ENCODE results near the gene AHI1.

AHI1 gene

DNA sequence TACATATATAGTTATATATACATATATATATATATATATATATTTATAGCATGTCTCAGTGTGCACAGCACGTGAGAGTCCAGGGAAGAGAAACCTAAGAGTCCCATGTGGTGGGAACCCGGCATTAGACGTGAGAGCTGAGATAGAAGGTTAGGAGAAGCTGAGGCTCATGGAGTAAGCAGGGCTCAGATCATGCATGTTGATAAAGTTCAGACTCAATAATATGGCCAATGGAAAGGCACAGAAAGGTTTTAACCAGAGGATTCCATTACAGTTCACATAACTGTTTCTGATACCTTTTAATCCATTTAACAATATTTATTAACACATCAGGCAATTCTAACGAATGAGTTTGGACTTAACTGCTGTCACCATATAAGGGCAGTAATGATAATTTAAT, 173.0 kb downstream of the AHI1 start:
- Histone ChIP-seq H3K9me3 (ENCODE audit: control insufficient read depth, insufficient read depth, low read depth, low read length) (no peaks in the 10 kb centered on the region), H3K36me3 (ENCODE audit: control insufficient read depth in 2 of 2, insufficient read depth in 1 of 2, low read length in 2 of 2) (no peaks in the 10 kb centered on the region), H3K27ac (ENCODE audit: extremely low read depth, low read depth, low read length) (no peak overlapping the region), H3K4me1 (ENCODE audit: control insufficient read depth, insufficient read depth, low read length) (no peaks in the 10 kb centered on the region), H3K4me3 (ENCODE audit: low read depth, low read length) (no peak overlapping the region)
- POLR2A ChIA-PET = no interaction called here
- CTCF ChIA-PET = no interaction called here
- TF ChIP-seq ZNF433 (tag by site-specific recombination; IDR thresholded peaks at IDR 0.05; ENCODE audit: low read depth) (no peak), ZNF341 (tag by site-specific recombination; IDR thresholded peaks at IDR 0.05; ENCODE audit: low read depth) (no peak), ZNF132 (tag by site-specific recombination; IDR thresholded peaks at IDR 0.05; ENCODE audit: borderline replicate concordance) (no peak), ZNF548 (tag by site-specific recombination; IDR thresholded peaks at IDR 0.05) (no peak), ZNF426 (tag by site-specific recombination; IDR thresholded peaks at IDR 0.05) (no peak), KLF16 (tag by site-specific recombination; IDR thresholded peaks at IDR 0.05) (no peak), ZNF394 (tag by site-specific recombination; IDR thresholded peaks at IDR 0.05; ENCODE audit: borderline replicate concordance) (no peak)

DNA sequence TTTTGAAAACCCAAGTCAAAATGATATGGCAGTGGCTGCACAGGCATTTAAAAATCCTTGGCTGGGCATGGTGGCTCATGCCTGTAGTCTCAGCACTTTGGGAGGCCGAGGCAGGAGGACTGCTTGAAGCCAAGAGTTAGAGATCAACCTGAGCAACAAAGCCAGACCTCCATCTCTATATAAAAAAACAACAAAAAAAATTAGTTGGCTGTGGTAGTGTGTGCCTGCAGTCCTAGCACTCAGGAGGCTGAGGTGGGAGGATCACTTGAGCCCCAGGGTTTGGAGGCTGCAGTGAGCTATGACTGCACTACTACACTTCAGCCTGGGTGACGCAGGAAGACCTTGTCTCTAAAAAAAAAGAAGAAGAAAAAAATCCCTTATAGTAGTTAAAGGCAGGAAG, 173.6 kb downstream of the AHI1 start:
- ChIA-PET POLR2A (no interaction called here), CTCF (no interaction called here)
- Histone ChIP-seq H3K9me3 (ENCODE audit: control insufficient read depth, insufficient read depth, low read depth, low read length) (no peaks in the 10 kb centered on the region), H3K27ac (ENCODE audit: extremely low read depth, low read depth, low read length) (no peak overlapping the region), H3K4me1 (ENCODE audit: control insufficient read depth, insufficient read depth, low read length) (no peaks in the 10 kb centered on the region), H3K4me3 (ENCODE audit: low read depth, low read length) (no peak overlapping the region), H3K36me3 (ENCODE audit: control insufficient read depth in 2 of 2, insufficient read depth in 1 of 2, low read length in 2 of 2) (no peaks in the 10 kb centered on the region)
- TF ChIP-seq, protein P1, sequence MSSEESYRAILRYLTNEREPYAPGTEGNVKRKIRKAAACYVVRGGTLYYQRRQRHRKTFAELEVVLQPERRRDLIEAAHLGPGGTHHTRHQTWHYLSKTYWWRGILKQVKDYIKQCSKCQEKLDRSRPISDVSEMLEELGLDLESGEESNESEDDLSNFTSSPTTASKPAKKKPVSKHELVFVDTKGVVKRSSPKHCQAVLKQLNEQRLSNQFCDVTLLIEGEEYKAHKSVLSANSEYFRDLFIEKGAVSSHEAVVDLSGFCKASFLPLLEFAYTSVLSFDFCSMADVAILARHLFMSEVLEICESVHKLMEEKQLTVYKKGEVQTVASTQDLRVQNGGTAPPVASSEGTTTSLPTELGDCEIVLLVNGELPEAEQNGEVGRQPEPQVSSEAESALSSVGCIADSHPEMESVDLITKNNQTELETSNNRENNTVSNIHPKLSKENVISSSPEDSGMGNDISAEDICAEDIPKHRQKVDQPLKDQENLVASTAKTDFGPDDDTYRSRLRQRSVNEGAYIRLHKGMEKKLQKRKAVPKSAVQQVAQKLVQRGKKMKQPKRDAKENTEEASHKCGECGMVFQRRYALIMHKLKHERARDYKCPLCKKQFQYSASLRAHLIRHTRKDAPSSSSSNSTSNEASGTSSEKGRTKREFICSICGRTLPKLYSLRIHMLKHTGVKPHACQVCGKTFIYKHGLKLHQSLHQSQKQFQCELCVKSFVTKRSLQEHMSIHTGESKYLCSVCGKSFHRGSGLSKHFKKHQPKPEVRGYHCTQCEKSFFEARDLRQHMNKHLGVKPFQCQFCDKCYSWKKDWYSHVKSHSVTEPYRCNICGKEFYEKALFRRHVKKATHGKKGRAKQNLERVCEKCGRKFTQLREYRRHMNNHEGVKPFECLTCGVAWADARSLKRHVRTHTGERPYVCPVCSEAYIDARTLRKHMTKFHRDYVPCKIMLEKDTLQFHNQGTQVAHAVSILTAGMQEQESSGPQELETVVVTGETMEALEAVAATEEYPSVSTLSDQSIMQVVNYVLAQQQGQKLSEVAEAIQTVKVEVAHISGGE (tag by site-specific recombination; conservative IDR thresholded peaks at IDR 0.05; ENCODE audit: low read depth) = no peak
- TF ChIP-seq ZNF747 (tag by site-specific recombination; IDR thresholded peaks at IDR 0.05) (no peak), ZNF10 (tag by site-specific recombination; IDR thresholded peaks at IDR 0.05) (no peak), ZNF24 (tag by site-specific recombination; IDR thresholded peaks at IDR 0.05) (no peak), SP7 (tag by site-specific recombination; IDR thresholded peaks at IDR 0.05) (no peak), TCF7L2 (IDR thresholded peaks at IDR 0.05; ENCODE audit: borderline replicate concordance, low read depth, low read length) (no peak), ZNF214 (tag by site-specific recombination; IDR thresholded peaks at IDR 0.05; ENCODE audit: borderline replicate concordance) (no peak), ZNF610 (tag by site-specific recombination; IDR thresholded peaks at IDR 0.05; ENCODE audit: borderline replicate concordance) (no peak), ZNF423 (tag by site-specific recombination; IDR thresholded peaks at IDR 0.05) (no peak), ZNF561 (tag by site-specific recombination; IDR thresholded peaks at IDR 0.05; ENCODE audit: borderline replicate concordance) (no peak), ZBTB20 (tag by site-specific recombination; IDR thresholded peaks at IDR 0.05) (no peak), ZEB2 (tag by site-specific recombination; IDR thresholded peaks at IDR 0.05) (no peak)
- TF ChIP-seq, protein P2, sequence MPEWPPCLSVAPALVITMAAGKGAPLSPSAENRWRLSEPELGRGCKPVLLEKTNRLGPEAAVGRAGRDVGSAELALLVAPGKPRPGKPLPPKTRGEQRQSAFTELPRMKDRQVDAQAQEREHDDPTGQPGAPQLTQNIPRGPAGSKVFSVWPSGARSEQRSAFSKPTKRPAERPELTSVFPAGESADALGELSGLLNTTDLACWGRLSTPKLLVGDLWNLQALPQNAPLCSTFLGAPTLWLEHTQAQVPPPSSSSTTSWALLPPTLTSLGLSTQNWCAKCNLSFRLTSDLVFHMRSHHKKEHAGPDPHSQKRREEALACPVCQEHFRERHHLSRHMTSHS (tag by site-specific recombination; IDR thresholded peaks at IDR 0.05) = no peak
- TF ChIP-seq, protein P3, sequence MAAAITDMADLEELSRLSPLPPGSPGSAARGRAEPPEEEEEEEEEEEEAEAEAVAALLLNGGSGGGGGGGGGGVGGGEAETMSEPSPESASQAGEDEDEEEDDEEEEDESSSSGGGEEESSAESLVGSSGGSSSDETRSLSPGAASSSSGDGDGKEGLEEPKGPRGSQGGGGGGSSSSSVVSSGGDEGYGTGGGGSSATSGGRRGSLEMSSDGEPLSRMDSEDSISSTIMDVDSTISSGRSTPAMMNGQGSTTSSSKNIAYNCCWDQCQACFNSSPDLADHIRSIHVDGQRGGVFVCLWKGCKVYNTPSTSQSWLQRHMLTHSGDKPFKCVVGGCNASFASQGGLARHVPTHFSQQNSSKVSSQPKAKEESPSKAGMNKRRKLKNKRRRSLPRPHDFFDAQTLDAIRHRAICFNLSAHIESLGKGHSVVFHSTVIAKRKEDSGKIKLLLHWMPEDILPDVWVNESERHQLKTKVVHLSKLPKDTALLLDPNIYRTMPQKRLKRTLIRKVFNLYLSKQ (tag by site-specific recombination; IDR thresholded peaks at IDR 0.05; ENCODE audit: borderline replicate concordance) = no peak
- TF ChIP-seq, protein P4, sequence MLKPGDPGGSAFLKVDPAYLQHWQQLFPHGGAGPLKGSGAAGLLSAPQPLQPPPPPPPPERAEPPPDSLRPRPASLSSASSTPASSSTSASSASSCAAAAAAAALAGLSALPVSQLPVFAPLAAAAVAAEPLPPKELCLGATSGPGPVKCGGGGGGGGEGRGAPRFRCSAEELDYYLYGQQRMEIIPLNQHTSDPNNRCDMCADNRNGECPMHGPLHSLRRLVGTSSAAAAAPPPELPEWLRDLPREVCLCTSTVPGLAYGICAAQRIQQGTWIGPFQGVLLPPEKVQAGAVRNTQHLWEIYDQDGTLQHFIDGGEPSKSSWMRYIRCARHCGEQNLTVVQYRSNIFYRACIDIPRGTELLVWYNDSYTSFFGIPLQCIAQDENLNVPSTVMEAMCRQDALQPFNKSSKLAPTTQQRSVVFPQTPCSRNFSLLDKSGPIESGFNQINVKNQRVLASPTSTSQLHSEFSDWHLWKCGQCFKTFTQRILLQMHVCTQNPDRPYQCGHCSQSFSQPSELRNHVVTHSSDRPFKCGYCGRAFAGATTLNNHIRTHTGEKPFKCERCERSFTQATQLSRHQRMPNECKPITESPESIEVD (tag by site-specific recombination; IDR thresholded peaks at IDR 0.05) = no peak

All from HEK293 (cell line).